ENCODE results near the gene INTS1. TPM values are rescaled to one million over a fixed set of nuclear protein-coding genes. Genes with fewer than 3 reads are reported as not detected.
"Not testable (repeated sequence)": the region's sequence is repeated elsewhere in the genome, so short reads cannot be mapped to it uniquely, and the experiment has no call there.

Gene INTS1
- total RNA-seq, 4 donors from 2014 or later = 50.3 to 134 (median 71.4) TPM

DNA sequence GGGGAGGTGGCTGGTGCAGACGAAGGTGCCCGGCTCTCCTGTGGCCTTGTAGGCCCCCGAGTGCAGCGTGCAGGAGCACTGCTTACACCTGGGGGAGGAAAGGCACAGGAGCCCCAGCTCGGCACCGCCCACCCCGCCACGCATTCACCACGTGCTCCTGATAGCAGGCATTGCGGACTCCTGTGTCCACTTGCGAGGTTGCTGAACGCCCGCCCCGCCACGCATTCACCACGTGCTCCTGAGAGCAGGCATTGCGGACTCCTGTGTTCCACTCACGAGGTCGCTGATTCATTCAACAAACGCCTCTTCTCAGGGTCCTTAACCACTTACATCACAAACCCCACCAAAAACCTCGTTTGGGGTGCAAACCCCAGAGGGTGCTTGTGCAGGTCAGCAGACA lies 58.8 kb downstream of the INTS1 start:
- H3K4me1 ChIP-seq = peaks cover 0 to 24% (median 10%) of the 10 kb centered on the region in 4 donors
- H3K4me3 ChIP-seq = no peak overlapping the region
- H3K9me3 ChIP-seq = no peaks in the 10 kb centered on the region
- H3K27me3 ChIP-seq = no peaks in the 10 kb centered on the region
- intact Hi-C loops (cut with DNase I; ENCODE audit: low total_unique reads) (no loop called here), in situ Hi-C loops (cut with MboI; ENCODE audit: low pct_ligation_motif_present in 1 of 4, low pct_unique_long_range_greater_than_20kb in 1 of 4, low sequenced_read_pairs in 3 of 4) (no loop called here)
- no peak overlapping the region for H3K27ac ChIP-seq
- WGBS, 2 donors (ENCODE audit: low coverage in 1 of 2) = 87% methylated on average over 20 of the region's 21 CpGs; no CpG with 5 or more reads in 1 of the 2 donors
- H3K36me3 ChIP-seq = peaks cover 0 to under 1% (median 0%) of the 10 kb centered on the region in 4 donors
- DNase-seq = no peak
- no peak for TF ChIP-seq POLR2AphosphoS5 (IDR thresholded peaks at IDR 0.05)
- TF ChIP-seq CTCF (IDR thresholded peaks at IDR 0.05) = no peak
- TF ChIP-seq EP300 (IDR thresholded peaks at IDR 0.05; ENCODE audit: low read depth) = no peak
- TF ChIP-seq POLR2A (IDR thresholded peaks at IDR 0.05) = no peak

- intact Hi-C loops (cut with DNase I; ENCODE audit: low total_unique reads) (no loop called here), in situ Hi-C loops (cut with MboI; ENCODE audit: low pct_ligation_motif_present in 1 of 4, low pct_unique_long_range_greater_than_20kb in 1 of 4, low sequenced_read_pairs in 3 of 4) (no loop called here)
- H3K9me3 ChIP-seq = no peaks in the 10 kb centered on the region
- no peaks in the 10 kb centered on the region for H3K27me3 ChIP-seq
- no peak overlapping the region for H3K4me3 ChIP-seq
- no peak for TF ChIP-seq CTCF (IDR thresholded peaks at IDR 0.05)
- no peak for TF ChIP-seq POLR2A (IDR thresholded peaks at IDR 0.05)
- no peak for TF ChIP-seq EP300 (IDR thresholded peaks at IDR 0.05; ENCODE audit: low read depth)
- no peak for TF ChIP-seq POLR2AphosphoS5 (IDR thresholded peaks at IDR 0.05)
- WGBS, 2 donors (ENCODE audit: low coverage in 1 of 2) = 88% methylated on average over 24 of the region's 24 CpGs; no CpG with 5 or more reads in 1 of the 2 donors
- peaks cover 0 to 3% (median under 1%) of the 10 kb centered on the region in 4 donors for H3K36me3 ChIP-seq
- DNase-seq = no peak
- H3K4me1 ChIP-seq = peaks cover 0 to 20% (median 10%) of the 10 kb centered on the region in 4 donors
- H3K27ac ChIP-seq = no peak overlapping the region
Measured at GRCh38 chr7:1444925-1445322, 59.3 kb downstream of the INTS1 start.

DNA sequence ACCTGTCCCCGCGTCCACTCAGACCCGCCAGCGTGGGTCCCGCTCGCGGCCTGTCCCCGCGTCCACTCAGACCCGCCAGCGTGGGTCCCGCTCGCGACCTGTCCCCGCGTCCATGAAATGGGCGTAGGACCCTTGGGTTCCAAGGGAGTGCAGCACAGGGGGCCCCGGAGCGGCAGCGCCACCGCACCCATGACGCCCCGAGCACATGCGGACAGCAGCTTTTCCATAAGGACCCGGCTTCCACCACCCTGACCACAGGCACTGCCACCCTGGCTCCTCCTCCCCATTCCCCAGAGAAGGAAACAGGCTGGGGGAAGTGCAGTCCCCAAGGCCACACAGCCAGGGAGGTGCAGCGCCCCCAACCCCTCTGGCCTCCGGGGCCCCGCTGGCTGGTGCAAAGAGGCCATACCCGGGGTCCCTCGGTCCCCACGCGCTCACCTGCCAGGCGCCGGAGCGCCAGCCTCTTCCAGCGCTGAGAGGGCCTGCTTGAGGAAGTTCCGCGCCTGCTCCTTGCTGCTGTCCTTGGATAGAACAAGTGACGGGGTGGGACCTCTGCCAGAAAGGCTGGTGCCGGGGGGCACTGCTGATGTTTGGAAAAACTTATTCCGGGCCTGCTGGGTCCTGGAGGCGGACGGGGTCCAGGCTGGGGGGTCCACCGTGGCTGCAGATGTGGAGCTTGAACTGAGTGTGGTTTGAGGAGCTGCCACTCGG lies 59.8 kb downstream of the INTS1 start:
- no peak for DNase-seq
- in situ Hi-C loops (cut with MboI; ENCODE audit: low pct_ligation_motif_present in 1 of 4, low pct_unique_long_range_greater_than_20kb in 1 of 4, low sequenced_read_pairs in 3 of 4) (no loop called here), intact Hi-C loops (cut with DNase I; ENCODE audit: low total_unique reads) (no loop called here)
- peaks cover 0 to 19% (median 8%) of the 10 kb centered on the region in 4 donors for H3K4me1 ChIP-seq
- no peak overlapping the region for H3K27ac ChIP-seq
- H3K9me3 ChIP-seq = no peaks in the 10 kb centered on the region
- TF ChIP-seq POLR2AphosphoS5 (IDR thresholded peaks at IDR 0.05) (no peak), EP300 (IDR thresholded peaks at IDR 0.05; ENCODE audit: low read depth) (no peak), CTCF (IDR thresholded peaks at IDR 0.05) (no peak), POLR2A (IDR thresholded peaks at IDR 0.05) (no peak)
- peaks cover 0 to 3% (median 2%) of the 10 kb centered on the region in 4 donors for H3K36me3 ChIP-seq
- no peak overlapping the region for H3K4me3 ChIP-seq
- WGBS, 2 donors (ENCODE audit: low coverage in 1 of 2) = 94% methylated on average over 42 of the region's 45 CpGs; no CpG with 5 or more reads in 1 of the 2 donors
- no peaks in the 10 kb centered on the region for H3K27me3 ChIP-seq

DNA sequence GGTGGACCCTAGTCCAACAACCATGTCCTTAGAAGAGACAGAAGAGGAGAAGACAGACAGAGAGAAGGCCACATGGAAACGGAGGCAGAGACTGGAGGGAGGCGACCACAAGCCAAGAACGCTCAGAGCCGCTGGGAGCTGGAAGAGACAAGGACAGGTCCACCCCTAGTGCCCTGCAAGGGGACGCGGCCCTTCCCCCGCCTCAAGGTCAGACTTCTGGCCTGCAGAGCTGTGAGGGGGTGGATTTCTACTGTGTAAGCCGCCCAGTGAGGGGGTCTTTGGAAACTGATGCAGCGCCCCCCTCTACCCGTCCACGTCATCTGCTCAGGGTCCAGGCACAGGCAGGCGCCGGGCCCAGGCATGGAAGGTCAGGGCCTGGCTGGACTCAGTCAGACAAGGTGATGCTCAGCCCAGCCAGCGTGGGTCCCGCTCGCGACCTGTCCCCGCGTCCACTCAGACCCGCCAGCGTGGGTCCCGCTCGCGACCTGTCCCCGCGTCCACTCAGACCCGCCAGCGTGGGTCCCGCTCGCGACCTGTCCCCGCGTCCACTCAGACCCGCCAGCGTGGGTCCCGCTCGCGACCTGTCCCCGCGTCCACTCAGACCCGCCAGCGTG lies 60.5 kb downstream of the INTS1 start:
- in situ Hi-C loops (cut with MboI; ENCODE audit: low pct_ligation_motif_present in 1 of 4, low pct_unique_long_range_greater_than_20kb in 1 of 4, low sequenced_read_pairs in 3 of 4); H3K4me3 ChIP-seq; intact Hi-C loops (cut with DNase I; ENCODE audit: low total_unique reads); DNase-seq; H3K36me3 ChIP-seq; H3K27ac ChIP-seq; H3K27me3 ChIP-seq; H3K9me3 ChIP-seq: not testable (repeated sequence)
- 90% methylated on average over 24 of the region's 42 CpGs; no CpG with 5 or more reads in 1 of the 2 donors for WGBS, 2 donors (ENCODE audit: low coverage in 1 of 2)
- peaks cover 0 to 19% (median 8%) of the 10 kb centered on the region in 4 donors for H3K4me1 ChIP-seq

All from transverse colon (tissue), 4 donors.